OCI-LY7 (cell line): Measurements from ENCODE around the gene AATK. TPM values are rescaled to one million over a fixed set of nuclear protein-coding genes. Genes with fewer than 3 reads are reported as not detected.

ENCODE experiments used
- BruUV-seq: library from RNA; stranded (reverse); fragments of 400-500 nt; replicated peaks from 2 replicates; lab custom pipeline; 2021; lab: Mats Ljungman, UMichigan
- CTCF ChIA-PET: fragments of 300-600 bp; sonication (Branson Sonifier 250); formaldehyde crosslinking; loops from one replicate; lab custom pipeline; 2022; ENCODE audit warnings: antibody characterized with exemption; ENCODE audit not compliant: unreplicated experiment; lab: Charles Lee
- POLR2A ChIA-PET: fragments of 300-600 bp; sonication (Branson Sonifier 250); formaldehyde crosslinking; loops from one replicate; lab custom pipeline; 2022; ENCODE audit warnings: antibody characterized with exemption; lab: Charles Lee
- DNase-seq: peaks from one replicate; pipeline ENCODE4 v3.0.0-alpha.2; 2015; ENCODE audit warnings: low spot score
- H2AFZ ChIP-seq: fragments of 200-600 bp; sonication (generic), shearing (Covaris generic); 2 replicates; pipeline ENCODE4 v1.6.1; 2014; ENCODE audit warnings: mild to moderate bottlenecking, antibody characterized with exemption, low read length, moderate library complexity
- H3K27ac ChIP-seq: fragments of 200-600 bp; sonication (generic); 2 replicates; pipeline ENCODE4 v1.5.1; 2014; ENCODE audit warnings: mixed run types, low read depth, mild to moderate bottlenecking, moderate library complexity, low read length, inconsistent platforms; ENCODE audit not compliant: poor library complexity, severe bottlenecking
- H3K36me3 ChIP-seq: fragments of 200-600 bp; sonication (generic); 2 replicates; pipeline ENCODE4 v1.6.1; 2014; ENCODE audit warnings: mild to moderate bottlenecking, antibody characterized with exemption, low read length, moderate library complexity, mixed read lengths; ENCODE audit not compliant: insufficient read depth
- H3K4me1 ChIP-seq: fragments of 200-600 bp; sonication (generic); 2 replicates; pipeline ENCODE4 v1.5.1; 2014; ENCODE audit warnings: mild to moderate bottlenecking, low read length; ENCODE audit not compliant: insufficient read depth, poor library complexity, severe bottlenecking
- H3K4me2 ChIP-seq: fragments of 200-600 bp; sonication (generic); 2 replicates; pipeline ENCODE4 v1.6.1; 2014; ENCODE audit warnings: mild to moderate bottlenecking, low read length
- H3K4me3 ChIP-seq: fragments of 200-600 bp; sonication (generic); 2 replicates; pipeline ENCODE4 v1.5.1; 2014; ENCODE audit warnings: mild to moderate bottlenecking, low read depth, low read length; ENCODE audit not compliant: poor library complexity, severe bottlenecking
- H3K79me2 ChIP-seq: fragments of 200-600 bp; sonication (generic); 2 replicates; pipeline ENCODE4 v1.6.1; 2016; ENCODE audit warnings: low read depth, mild to moderate bottlenecking, low read length, moderate library complexity, mixed read lengths; ENCODE audit not compliant: insufficient read depth
- H3K9me2 ChIP-seq: fragments of 200-600 bp; sonication (generic); 2 replicates; pipeline ENCODE4 v1.6.1; 2016; ENCODE audit warnings: mild to moderate bottlenecking, low read length, mixed read lengths; ENCODE audit not compliant: insufficient read depth
- H3K9me3 ChIP-seq: fragments of 200-600 bp; sonication (generic); 2 replicates; pipeline ENCODE4 v1.6.1; 2014; ENCODE audit warnings: mild to moderate bottlenecking, mixed run types, low read length, mixed read lengths
- H4K20me1 ChIP-seq: fragments of 200-600 bp; sonication (generic); 2 replicates; pipeline ENCODE4 v1.6.1; 2014; ENCODE audit warnings: mild to moderate bottlenecking, antibody characterized with exemption, low read length, moderate library complexity, mixed read lengths; ENCODE audit not compliant: insufficient read depth
- CTCF ChIP-seq: fragments of 200-600 bp; sonication (generic); conservative IDR thresholded peaks from 2 replicates; pipeline ENCODE4 v1.5.1; 2014; ENCODE audit warnings: mild to moderate bottlenecking, antibody characterized with exemption, low read length, moderate library complexity, mixed read lengths
- EZH2phosphoT487 ChIP-seq: fragments of 200-600 bp; sonication (generic); IDR thresholded peaks from 2 replicates; pipeline ENCODE4 v1.6.1; 2018; ENCODE audit warnings: low read depth, borderline replicate concordance, mild to moderate bottlenecking, mixed run types, antibody characterized with exemption, low read length, moderate library complexity, mixed read lengths
- intact Hi-C: fragments of 100-400 bp; cut with micrococcal nuclease; formaldehyde crosslinking; loops from one replicate; pipeline ENCODE4 v1.10.0; 2022; ENCODE audit not compliant: unreplicated experiment
- total RNA-seq, 2 experiments: library from RNA; depleted of rRNA in 1 of 2; stranded (reverse); fragments of >200 nt in 1 of 2; shearing (Covaris generic) in 1 of 2; gene quantifications; 2 replicates each; pipeline ENCODE4 v1.2.3, GENCODE V29; 2014 to 2022

Gene AATK
- total RNA-seq, 2 experiments from 2014 or later = 0.03 TPM; not detected in 1

DNA sequence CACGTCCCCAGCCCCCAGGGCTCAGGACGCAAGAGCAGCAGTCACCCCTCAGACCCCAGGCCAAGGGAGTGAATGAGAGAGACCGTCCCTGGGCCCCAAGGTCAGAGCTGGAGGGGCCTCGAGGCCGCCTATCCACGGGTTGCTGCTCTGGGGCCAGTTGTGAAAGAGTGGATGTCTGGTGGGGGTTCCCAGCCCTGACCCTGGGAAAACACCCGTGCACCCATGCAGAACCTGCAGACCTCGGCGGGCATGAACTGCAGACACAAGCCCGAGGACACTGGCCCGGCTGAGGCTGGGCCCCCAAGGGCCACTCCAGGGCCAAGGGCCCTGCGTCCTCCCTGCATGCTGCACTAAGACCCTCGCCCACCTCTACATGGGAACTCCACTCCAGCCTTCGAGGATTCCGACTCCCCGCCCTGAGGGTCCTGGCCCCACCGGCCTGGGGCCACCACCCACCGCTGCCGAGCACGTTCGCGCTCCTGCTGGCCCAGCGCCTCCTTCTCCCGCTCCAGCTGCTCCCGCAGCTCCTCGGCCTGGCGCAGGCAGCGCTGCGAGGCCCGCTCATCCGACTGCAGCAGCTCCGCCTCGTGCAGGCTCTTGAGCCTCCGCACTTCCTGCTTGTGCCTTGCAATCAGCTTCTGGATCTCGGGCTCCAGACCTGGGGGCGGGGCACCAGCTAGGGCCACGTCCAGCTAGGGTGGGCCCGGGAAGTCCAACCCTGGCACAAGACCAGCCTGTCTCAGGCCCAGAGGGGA lies 27.6 kb upstream of the AATK start:
- DNase-seq = no peak
- Histone ChIP-seq H3K27ac (no peak overlapping the region), H3K9me3 (no peaks in the 10 kb centered on the region), H3K4me1 (no peaks in the 10 kb centered on the region), H3K4me3 (no peak overlapping the region), H3K79me2 (no peaks in the 10 kb centered on the region), H3K4me2 (no peak overlapping the region), H4K20me1 (no peaks in the 10 kb centered on the region), H3K9me2 (no peaks in the 10 kb centered on the region), H3K36me3 (peaks cover 16% of the 10 kb centered on the region; the same call in 1 of the 2 replicates), H2AFZ (no peak overlapping the region)
- ChIA-PET CTCF (no interaction called here), POLR2A (no interaction called here)
- TF ChIP-seq EZH2phosphoT487 (no peak), CTCF (no peak)
- intact Hi-C loops = no loop called here
- no TSS peak for BruUV-seq

DNA sequence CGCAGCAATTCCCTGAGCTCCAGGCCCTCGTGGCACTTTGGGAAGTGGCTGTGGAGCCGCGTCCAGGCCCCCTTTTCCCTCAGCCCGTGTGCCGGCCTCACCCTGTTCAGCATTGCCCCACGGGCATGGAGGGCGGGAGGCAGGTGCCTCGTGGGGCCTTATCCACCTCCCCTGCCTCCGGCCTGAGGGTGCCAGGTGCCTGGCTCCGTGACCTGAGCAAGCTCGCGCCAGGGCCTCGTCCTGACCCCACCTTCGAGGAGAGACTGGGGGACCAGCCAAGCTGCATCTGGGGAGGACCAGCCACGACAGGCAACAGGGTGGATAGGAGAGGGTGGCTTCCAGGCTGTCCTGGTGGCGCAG lies 27.0 kb upstream of the AATK start:
- ChIA-PET POLR2A (no interaction called here), CTCF (no interaction called here)
- no peak for DNase-seq
- Histone ChIP-seq H3K27ac (no peak overlapping the region), H4K20me1 (no peaks in the 10 kb centered on the region), H3K9me2 (no peaks in the 10 kb centered on the region), H2AFZ (no peak overlapping the region), H3K36me3 (peaks cover 16% of the 10 kb centered on the region; the same call in 1 of the 2 replicates), H3K79me2 (no peaks in the 10 kb centered on the region), H3K4me1 (no peaks in the 10 kb centered on the region), H3K4me3 (no peak overlapping the region), H3K4me2 (no peak overlapping the region), H3K9me3 (no peaks in the 10 kb centered on the region)
- TF ChIP-seq EZH2phosphoT487 (no peak), CTCF (no peak)
- intact Hi-C loops = no loop called here
- no TSS peak for BruUV-seq

GRCh38 chr17:81192386-81193050 lies 26.5 kb upstream of the AATK start:
- H3K4me2 ChIP-seq = no peak overlapping the region
- no peaks in the 10 kb centered on the region for H3K9me2 ChIP-seq
- peaks cover 12% of the 10 kb centered on the region; the same call in 1 of the 2 replicates for H3K36me3 ChIP-seq
- TF ChIP-seq EZH2phosphoT487 (no peak), CTCF (no peak)
- no peak overlapping the region for H2AFZ ChIP-seq
- no peak overlapping the region for H3K4me3 ChIP-seq
- no peak overlapping the region for H3K27ac ChIP-seq
- H3K79me2 ChIP-seq = no peaks in the 10 kb centered on the region
- BruUV-seq = no TSS peak
- intact Hi-C loops = no loop called here
- DNase-seq = no peak
- H3K9me3 ChIP-seq = no peaks in the 10 kb centered on the region
- CTCF ChIA-PET = no interaction called here
- H4K20me1 ChIP-seq = no peaks in the 10 kb centered on the region
- POLR2A ChIA-PET = no interaction called here
- H3K4me1 ChIP-seq = no peaks in the 10 kb centered on the region
